ENCODE measurements around the gene STXBP5L. TPM values are rescaled to one million over a fixed set of nuclear protein-coding genes. Genes with fewer than 3 reads are reported as not detected.

Gene STXBP5L
- total and polyA plus RNA-seq, 7 donors = under 0.01 to 0.01 TPM; not detected in 5

GRCh38 chr3:120903221-120903620 lies 4.8 kb upstream of the STXBP5L start:
- H3K27me3 ChIP-seq (ENCODE audit: insufficient read depth in 3 of 3, low read length in 2 of 3) = peaks cover 0 to 13% (median 6%) of the 10 kb centered on the region in 3 donors
- H3K36me3 ChIP-seq (ENCODE audit: insufficient read depth in 1 of 2, low read depth in 1 of 2) = no peaks in the 10 kb centered on the region
- intact Hi-C loops (cut with DNase I) = no loop called here
- no peaks in the 10 kb centered on the region for H3K4me1 ChIP-seq
- ATAC-seq = no peak
- no peak overlapping the region for H3K4me3 ChIP-seq
- TF ChIP-seq CTCF (IDR thresholded peaks at IDR 0.05) = no peak
- no peak overlapping the region for H3K27ac ChIP-seq
- WGBS, 3 donors = 74 to 83% (median 80%) methylated on average over 4 of the region's 4 CpGs
- no peak for DNase-seq
- no peaks in the 10 kb centered on the region for H3K9me3 ChIP-seq

- intact Hi-C loops (cut with DNase I) = no loop called here
- no peaks in the 10 kb centered on the region for H3K36me3 ChIP-seq (ENCODE audit: insufficient read depth in 1 of 2, low read depth in 1 of 2)
- H3K27ac ChIP-seq = no peak overlapping the region
- DNase-seq (no peak), ATAC-seq (no peak)
- 6 to 8% (median 8%) methylated on average over 11 of the region's 11 CpGs for WGBS, 3 donors
- peaks cover 3 to 44% (median 6%) of the 10 kb centered on the region in 3 donors for H3K27me3 ChIP-seq (ENCODE audit: insufficient read depth in 3 of 3, low read length in 2 of 3)
- peak overlapping the region; percentile 54 for H3K4me3 ChIP-seq
- no peaks in the 10 kb centered on the region for H3K9me3 ChIP-seq
- no peaks in the 10 kb centered on the region for H3K4me1 ChIP-seq
- TF ChIP-seq CTCF (IDR thresholded peaks at IDR 0.05) = no peak
Measured at GRCh38 chr3:120907659-120908029, 361 bp upstream of the STXBP5L start.

- H3K9me3 ChIP-seq = no peaks in the 10 kb centered on the region
- no peaks in the 10 kb centered on the region for H3K4me1 ChIP-seq
- H3K36me3 ChIP-seq (ENCODE audit: insufficient read depth in 1 of 2, low read depth in 1 of 2) = no peaks in the 10 kb centered on the region
- no peak for ATAC-seq
- peak overlapping the region; percentile 54 for H3K4me3 ChIP-seq
- DNase-seq = peak; percentile 8 to 45
- H3K27me3 ChIP-seq (ENCODE audit: insufficient read depth in 3 of 3, low read length in 2 of 3) = peaks cover 3 to 44% (median 6%) of the 10 kb centered on the region in 3 donors
- H3K27ac ChIP-seq = no peak overlapping the region
- no peak for TF ChIP-seq CTCF (IDR thresholded peaks at IDR 0.05)
- intact Hi-C loops (cut with DNase I) = no loop called here
- WGBS, 3 donors = 1% methylated on average over 19 to 26 of the region's 26 CpGs
Measured at GRCh38 chr3:120908795-120909601, 993 bp downstream of the STXBP5L start.

- Histone ChIP-seq H3K4me3 (no peak overlapping the region), H3K27me3 (ENCODE audit: insufficient read depth in 3 of 3, low read length in 2 of 3) (peaks cover 3 to 44% (median 6%) of the 10 kb centered on the region in 3 donors), H3K27ac (no peak overlapping the region), H3K9me3 (no peaks in the 10 kb centered on the region), H3K36me3 (ENCODE audit: insufficient read depth in 1 of 2, low read depth in 1 of 2) (no peaks in the 10 kb centered on the region), H3K4me1 (no peaks in the 10 kb centered on the region)
- DNase-seq (no peak), ATAC-seq (no peak)
- intact Hi-C loops (cut with DNase I) = no loop called here
- 4 to 7% (median 5%) methylated on average over 4 of the region's 4 CpGs for whole genome bisulfite sequencing, 3 donors
- TF ChIP-seq CTCF (IDR thresholded peaks at IDR 0.05) = no peak
Measured at GRCh38 chr3:120909602-120909878, 1.5 kb downstream of the STXBP5L start.

GRCh38 chr3:120926146-120926545 lies 18.1 kb downstream of the STXBP5L start:
- no peak for TF ChIP-seq CTCF (IDR thresholded peaks at IDR 0.05)
- DNase-seq (no peak), ATAC-seq (no peak)
- no peaks in the 10 kb centered on the region for H3K27me3 ChIP-seq (ENCODE audit: insufficient read depth in 3 of 3, low read length in 2 of 3)
- H3K4me3 ChIP-seq = no peak overlapping the region
- H3K9me3 ChIP-seq = peaks cover 8% of the 10 kb centered on the region
- WGBS, 3 donors = 79 to 96% (median 87%) methylated on average over 1 of the region's 1 CpG
- no peaks in the 10 kb centered on the region for H3K36me3 ChIP-seq (ENCODE audit: insufficient read depth in 1 of 2, low read depth in 1 of 2)
- H3K27ac ChIP-seq = no peak overlapping the region
- no peaks in the 10 kb centered on the region for H3K4me1 ChIP-seq
- intact Hi-C loops (cut with DNase I) = no loop called here

All from psoas muscle (tissue), 8 donors.